Endodermal cell (in vitro differentiated cells): ENCODE data around the gene CRYL1. TPM values are rescaled to one million over a fixed set of nuclear protein-coding genes. Genes with fewer than 3 reads are reported as not detected.
A peak's percentile ranks its signal among the peaks of the same experiment; 100 is the strongest.

Experiments used
- DNase-seq: peaks from one replicate; pipeline ENCODE4 v3.0.0-alpha.2; 2017
- H3K27ac ChIP-seq: 2 replicates; pipeline ENCODE4 v1.5.1; 2013; ENCODE audit warnings: mild to moderate bottlenecking, low read depth, low read length, moderate library complexity
- H3K27me3 ChIP-seq: 2 replicates; pipeline ENCODE4 v1.6.1; 2013; ENCODE audit warnings: mild to moderate bottlenecking, low read length, moderate library complexity; ENCODE audit not compliant: insufficient read depth, control insufficient read depth, poor library complexity, severe bottlenecking
- H3K36me3 ChIP-seq: 2 replicates; pipeline ENCODE4 v1.7.0; 2013; ENCODE audit warnings: mild to moderate bottlenecking, low read length, moderate library complexity; ENCODE audit not compliant: control insufficient read depth, insufficient read depth
- H3K4me1 ChIP-seq: one replicate; pipeline ENCODE4 v1.7.0; 2013; ENCODE audit warnings: low read length; ENCODE audit not compliant: control insufficient read depth, insufficient read depth
- H3K4me3 ChIP-seq: 2 replicates; pipeline ENCODE4 v1.5.1; 2013; ENCODE audit warnings: mild to moderate bottlenecking, low read length, moderate library complexity
- H3K9ac ChIP-seq: 2 replicates; pipeline ENCODE4 v1.6.1; 2013; ENCODE audit warnings: mild to moderate bottlenecking, low read length, moderate library complexity; ENCODE audit not compliant: poor library complexity, severe bottlenecking; ENCODE audit errors: extremely low read depth
- H3K9me3 ChIP-seq: 2 replicates; pipeline ENCODE4 v1.6.1; 2013; ENCODE audit warnings: mild to moderate bottlenecking, low read length, moderate library complexity; ENCODE audit not compliant: control insufficient read depth
- H3K27ac Mint-ChIP-seq: 2 replicates; pipeline ENCODE4 v1.8.0; 2020; ENCODE audit warnings: mixed read lengths
- H3K27me3 Mint-ChIP-seq: 2 replicates; pipeline ENCODE4 v1.8.0; 2021; ENCODE audit warnings: mild to moderate bottlenecking, mixed read lengths; ENCODE audit not compliant: insufficient read depth
- H3K36me3 Mint-ChIP-seq: 2 replicates; pipeline ENCODE4 v1.8.0; 2020; ENCODE audit warnings: low read depth, mixed read lengths
- H3K4me1 Mint-ChIP-seq: 2 replicates; pipeline ENCODE4 v1.8.0; 2020; ENCODE audit warnings: mixed read lengths
- H3K4me3 Mint-ChIP-seq: 2 replicates; pipeline ENCODE4 v1.8.0; 2020; ENCODE audit warnings: mild to moderate bottlenecking, moderate library complexity, mixed read lengths
- H3K9me3 Mint-ChIP-seq: 2 replicates; pipeline ENCODE4 v1.8.0; 2020; ENCODE audit warnings: mild to moderate bottlenecking, mixed read lengths
- CTCF ChIP-seq: fragments of 200-600 bp; sonication (generic); conservative IDR thresholded peaks from 2 replicates; pipeline ENCODE4 v1.5.0; 2021; ENCODE audit warnings: antibody characterized with exemption, mild to moderate bottlenecking
- WGBS, 2 experiments: methylation state at CpG; one replicate each; pipeline versions ENCODE4 v1.1.5 to v1.1.7; 2013; ENCODE audit warnings: missing lambda C conversion rate in 2 of 2, mixed read lengths in 1 of 2; ENCODE audit not compliant: insufficient coverage in 1 of 2, insufficient read length in 1 of 2; 5-methylcytosine and 5-hydroxymethylcytosine counted together
- total RNA-seq, 2 donors: library from RNA; stranded (reverse); fragmentation: NEBNext Ultra II Directional in 1 of 2; extraction: Animal tissue kit (Norgen Biotek cat#: 25700) in 1 of 2; gene quantifications; 2 replicates in 1 of 2; 3 replicates in 1 of 2; pipeline ENCODE4 v1.2.1, GENCODE V29; 2021

CRYL1 gene
- total RNA-seq, 2 donors from 2014 or later: 1.7 to 4.1 TPM

GRCh38 chr13:20489185-20489820 is 36.4 kb downstream of the CRYL1 start:
- Mint-ChIP-seq H3K36me3 (no peaks in the 10 kb centered on the region), H3K27ac (no peak overlapping the region), H3K27me3 (no peaks in the 10 kb centered on the region), H3K4me3 (no peak overlapping the region), H3K9me3 (no peaks in the 10 kb centered on the region), H3K4me1 (no peaks in the 10 kb centered on the region)
- H3K9me3 ChIP-seq: no peaks in the 10 kb centered on the region
- no peaks in the 10 kb centered on the region for H3K36me3 ChIP-seq
- peak; percentile 47 for DNase-seq
- H3K4me3 ChIP-seq: no peak overlapping the region
- no peaks in the 10 kb centered on the region for H3K27me3 ChIP-seq
- H3K27ac ChIP-seq: no peak overlapping the region
- H3K4me1 ChIP-seq: no peaks in the 10 kb centered on the region
- TF ChIP-seq CTCF: no peak
- no peak overlapping the region for H3K9ac ChIP-seq
- WGBS, 2 experiments: 8 to 24% methylated on average over 1 to 4 of the region's 4 CpGs

- Histone ChIP-seq H3K9ac (no peak overlapping the region), H3K4me1 (no peaks in the 10 kb centered on the region), H3K27ac (no peak overlapping the region), H3K27me3 (no peaks in the 10 kb centered on the region), H3K4me3 (no peak overlapping the region), H3K36me3 (no peaks in the 10 kb centered on the region), H3K9me3 (no peaks in the 10 kb centered on the region)
- DNase-seq: no peak
- WGBS, 2 experiments: 90% methylated on average over 3 of the region's 3 CpGs; no CpG with 5 or more reads in 1 of the 2 experiments
- H3K4me3 Mint-ChIP-seq: no peak overlapping the region
- H3K9me3 Mint-ChIP-seq: no peaks in the 10 kb centered on the region
- peaks cover under 1% of the 10 kb centered on the region for H3K4me1 Mint-ChIP-seq
- no peaks in the 10 kb centered on the region for H3K36me3 Mint-ChIP-seq
- H3K27ac Mint-ChIP-seq: no peak overlapping the region
- H3K27me3 Mint-ChIP-seq: no peaks in the 10 kb centered on the region
- TF ChIP-seq CTCF: no peak
Observed at GRCh38 chr13:20487927-20488326, 37.7 kb downstream of the CRYL1 start.

- peak; percentile 1 for TF ChIP-seq CTCF
- H3K4me3 ChIP-seq: peak overlapping the region; percentile 17
Observed at GRCh38 chr13:20482787-20483186, 42.9 kb downstream of the CRYL1 start.

More at GRCh38 chr13:20482787-20483186, 42.9 kb downstream of the CRYL1 start:
- Histone ChIP-seq H3K9me3 (no peaks in the 10 kb centered on the region), H3K4me1 (peaks cover 4% of the 10 kb centered on the region), H3K27ac (no peak overlapping the region), H3K36me3 (no peaks in the 10 kb centered on the region), H3K27me3 (no peaks in the 10 kb centered on the region), H3K9ac (no peak overlapping the region)
- Mint-ChIP-seq H3K9me3 (peaks cover 2% of the 10 kb centered on the region), H3K4me1 (peaks cover 17% of the 10 kb centered on the region), H3K4me3 (no peak overlapping the region), H3K27ac (no peak overlapping the region), H3K27me3 (no peaks in the 10 kb centered on the region), H3K36me3 (no peaks in the 10 kb centered on the region)
- WGBS, 2 experiments: 93 to 97% methylated on average over 2 to 6 of the region's 6 CpGs
- no peak for DNase-seq
